ENCODE data around the gene RNASE7. TPM values are rescaled to one million over a fixed set of nuclear protein-coding genes. Genes with fewer than 3 reads are reported as not detected.
"Not testable (repeated sequence)": the region's sequence is repeated elsewhere in the genome, so short reads cannot be mapped to it uniquely, and the experiment has no call there.

The RNASE7 gene
- total RNA-seq, 2 donors from 2014 or later = 1.0 TPM; not detected in 1

- Histone ChIP-seq H3K27ac (peak overlapping the region; percentile 63 to 84 (median 74)), H3K4me3 (no peak overlapping the region), H3K9me3 (no peaks in the 10 kb centered on the region), H3K27me3 (no peaks in the 10 kb centered on the region), H3K36me3 (replicated peaks in 1 of 2; ENCODE audit: insufficient read depth in 1 of 2, low read depth in 2 of 2) (no peaks in the 10 kb centered on the region), H3K4me1 (peaks cover 59% of the 10 kb centered on the region)
- peak; percentile 70 for ATAC-seq
- intact Hi-C loops (cut with DNase I) = no loop called here
- TF ChIP-seq CTCF (IDR thresholded peaks at IDR 0.05) (peak in 6 of 7 experiments; percentile 51 to 89 (median 84)), POLR2A (IDR thresholded peaks at IDR 0.05) (no peak)
- peak; percentile 69 to 82 (median 73) for DNase-seq
- 28 to 31% methylated on average over 8 of the region's 8 CpGs for WGBS, 2 donors
Measured at GRCh38 chr14:21039585-21040369, 2.4 kb upstream of the RNASE7 start.

- peak overlapping the region in 3 of 4 donors; percentile 73 to 84 (median 76) for H3K27ac ChIP-seq
- no peaks in the 10 kb centered on the region for H3K9me3 ChIP-seq
- intact Hi-C loops (cut with DNase I) = no loop called here
- H3K4me3 ChIP-seq = no peak overlapping the region
- H3K27me3 ChIP-seq = no peaks in the 10 kb centered on the region
- H3K36me3 ChIP-seq (replicated peaks in 1 of 2; ENCODE audit: insufficient read depth in 1 of 2, low read depth in 2 of 2) = no peaks in the 10 kb centered on the region
- no peak for TF ChIP-seq CTCF (IDR thresholded peaks at IDR 0.05)
- no peak for TF ChIP-seq POLR2A (IDR thresholded peaks at IDR 0.05)
- WGBS, 2 donors = 60 to 65% methylated on average over 8 of the region's 8 CpGs
- ATAC-seq = no peak
- DNase-seq = no peak
- peaks cover 59% of the 10 kb centered on the region for H3K4me1 ChIP-seq
Measured at GRCh38 chr14:21040370-21040925, 1.7 kb upstream of the RNASE7 start.

DNA sequence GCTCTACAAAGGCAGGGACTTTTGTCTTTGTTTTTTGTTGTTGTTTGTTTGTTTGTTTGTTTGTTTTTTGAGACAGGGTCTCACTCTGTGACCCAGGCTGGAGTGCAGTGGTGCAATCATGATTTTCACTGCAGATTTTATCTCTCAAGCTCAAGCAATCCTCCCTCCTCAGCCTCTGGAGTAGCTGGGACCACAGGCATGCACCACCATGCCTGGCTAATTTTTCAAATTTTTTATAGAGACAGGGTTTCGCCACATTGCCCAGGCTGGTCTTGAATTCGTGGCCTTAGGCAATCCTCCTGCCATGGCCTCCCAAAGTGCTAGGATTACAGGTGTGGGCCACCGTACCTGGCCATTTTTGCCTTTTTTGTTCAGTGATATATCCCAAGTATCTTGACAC lies 1.2 kb upstream of the RNASE7 start:
- intact Hi-C loops (cut with DNase I); H3K4me3 ChIP-seq; H3K36me3 ChIP-seq (replicated peaks in 1 of 2; ENCODE audit: insufficient read depth in 1 of 2, low read depth in 2 of 2); ATAC-seq; H3K27ac ChIP-seq; H3K9me3 ChIP-seq; H3K27me3 ChIP-seq; DNase-seq: not testable (repeated sequence)
- WGBS, 2 donors = 64 to 73% methylated on average over 3 of the region's 3 CpGs
- peaks cover 59% of the 10 kb centered on the region for H3K4me1 ChIP-seq

DNA sequence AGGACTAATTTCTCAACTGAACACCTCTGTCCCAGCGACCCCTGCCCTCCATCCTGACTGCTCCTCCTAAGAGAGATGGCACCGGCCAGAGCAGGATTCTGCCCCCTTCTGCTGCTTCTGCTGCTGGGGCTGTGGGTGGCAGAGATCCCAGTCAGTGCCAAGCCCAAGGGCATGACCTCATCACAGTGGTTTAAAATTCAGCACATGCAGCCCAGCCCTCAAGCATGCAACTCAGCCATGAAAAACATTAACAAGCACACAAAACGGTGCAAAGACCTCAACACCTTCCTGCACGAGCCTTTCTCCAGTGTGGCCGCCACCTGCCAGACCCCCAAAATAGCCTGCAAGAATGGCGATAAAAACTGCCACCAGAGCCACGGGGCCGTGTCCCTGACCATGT lies 756 bp downstream of the RNASE7 start:
- H3K36me3 ChIP-seq (replicated peaks in 1 of 2; ENCODE audit: insufficient read depth in 1 of 2, low read depth in 2 of 2) = no peaks in the 10 kb centered on the region
- TF ChIP-seq POLR2A (IDR thresholded peaks at IDR 0.05) = no peak
- TF ChIP-seq CTCF (IDR thresholded peaks at IDR 0.05) = no peak
- DNase-seq = peak; percentile 38 to 69 (median 58)
- ATAC-seq = no peak
- peak overlapping the region; percentile 67 to 76 (median 74) for H3K27ac ChIP-seq
- no peak overlapping the region for H3K4me3 ChIP-seq
- H3K27me3 ChIP-seq = no peaks in the 10 kb centered on the region
- H3K4me1 ChIP-seq = peaks cover 65% of the 10 kb centered on the region
- H3K9me3 ChIP-seq = no peaks in the 10 kb centered on the region
- 30 to 40% methylated on average over 8 of the region's 8 CpGs for WGBS, 2 donors
- intact Hi-C loops (cut with DNase I) = no loop called here

DNA sequence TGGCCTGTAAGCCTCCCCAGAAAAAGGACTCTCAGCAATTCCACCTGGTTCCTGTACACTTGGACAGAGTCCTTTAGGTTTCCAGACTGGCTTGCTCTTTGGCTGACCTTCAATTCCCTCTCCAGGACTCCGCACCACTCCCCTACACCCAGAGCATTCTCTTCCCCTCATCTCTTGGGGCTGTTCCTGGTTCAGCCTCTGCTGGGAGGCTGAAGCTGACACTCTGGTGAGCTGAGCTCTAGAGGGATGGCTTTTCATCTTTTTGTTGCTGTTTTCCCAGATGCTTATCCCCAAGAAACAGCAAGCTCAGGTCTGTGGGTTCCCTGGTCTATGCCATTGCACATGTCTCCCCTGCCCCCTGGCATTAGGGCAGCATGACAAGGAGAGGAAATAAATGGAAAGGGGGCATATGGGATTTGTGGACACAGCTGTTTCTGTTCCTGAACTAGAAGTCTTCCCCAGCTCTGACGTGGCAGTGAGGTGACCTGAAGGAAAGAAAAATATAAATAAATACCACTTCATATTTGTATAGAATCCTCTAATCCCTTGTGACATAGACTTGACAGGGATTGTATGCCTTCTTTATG lies 1.3 kb downstream of the RNASE7 start:
- no peaks in the 10 kb centered on the region for H3K36me3 ChIP-seq (replicated peaks in 1 of 2; ENCODE audit: insufficient read depth in 1 of 2, low read depth in 2 of 2)
- DNase-seq (peak in 3 of 4 donors; percentile 45 to 50 (median 46)), ATAC-seq (no peak)
- no peak for TF ChIP-seq POLR2A (IDR thresholded peaks at IDR 0.05)
- H3K9me3 ChIP-seq = no peaks in the 10 kb centered on the region
- peak overlapping the region; percentile 67 to 76 (median 74) for H3K27ac ChIP-seq
- H3K4me1 ChIP-seq = peaks cover 65% of the 10 kb centered on the region
- intact Hi-C loops (cut with DNase I) = no loop called here
- WGBS, 2 donors = 4 to 19% methylated on average over 2 of the region's 2 CpGs
- H3K27me3 ChIP-seq = no peaks in the 10 kb centered on the region
- H3K4me3 ChIP-seq = no peak overlapping the region

All from body of pancreas (tissue), 4 donors.